HG03457 (cell line): Measurements from ENCODE around the gene APOA5.
"Not testable (repeated sequence)": the region's sequence is repeated elsewhere in the genome, so short reads cannot be mapped to it uniquely, and the experiment has no call there.

Experiments used
- ATAC-seq: cut with Tn5 transposase; IDR thresholded peaks from one replicate; pipeline ENCODE4 v1.9.1; 2021; ENCODE audit warnings: moderate number of reproducible peaks; ENCODE audit not compliant: unreplicated experiment

APOA5 gene

DNA sequence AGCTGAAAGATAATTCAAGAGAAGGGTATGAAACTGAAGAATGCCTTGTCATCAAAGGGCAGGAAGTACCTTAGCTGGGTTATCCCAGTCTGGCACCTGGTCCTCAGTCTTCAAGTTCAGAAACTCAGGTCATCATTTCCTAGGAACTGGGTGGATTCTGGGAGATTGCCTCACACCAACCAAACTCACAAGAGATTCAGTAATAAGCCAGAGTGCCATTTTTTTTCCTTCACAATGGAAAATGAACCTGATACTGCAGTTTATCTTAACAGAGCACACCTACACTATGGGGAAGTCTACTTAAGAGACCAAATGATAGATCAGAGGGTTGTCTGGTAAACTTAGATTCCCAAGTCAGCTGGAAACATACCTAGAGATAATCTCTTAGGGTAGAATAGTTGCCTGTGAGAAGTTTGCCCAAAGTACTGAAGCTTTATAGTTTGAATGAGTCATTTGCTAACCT is 15.1 kb downstream of the APOA5 start:
- ATAC-seq = no peak

GRCh38 chr11:116775975-116776374 is 15.7 kb downstream of the APOA5 start:
- no peak for ATAC-seq

GRCh38 chr11:116774661-116775060 is 17.0 kb downstream of the APOA5 start:
- ATAC-seq = no peak

- ATAC-seq = peak; percentile 20
Observed at GRCh38 chr11:116773203-116774097, 18.2 kb downstream of the APOA5 start.

DNA sequence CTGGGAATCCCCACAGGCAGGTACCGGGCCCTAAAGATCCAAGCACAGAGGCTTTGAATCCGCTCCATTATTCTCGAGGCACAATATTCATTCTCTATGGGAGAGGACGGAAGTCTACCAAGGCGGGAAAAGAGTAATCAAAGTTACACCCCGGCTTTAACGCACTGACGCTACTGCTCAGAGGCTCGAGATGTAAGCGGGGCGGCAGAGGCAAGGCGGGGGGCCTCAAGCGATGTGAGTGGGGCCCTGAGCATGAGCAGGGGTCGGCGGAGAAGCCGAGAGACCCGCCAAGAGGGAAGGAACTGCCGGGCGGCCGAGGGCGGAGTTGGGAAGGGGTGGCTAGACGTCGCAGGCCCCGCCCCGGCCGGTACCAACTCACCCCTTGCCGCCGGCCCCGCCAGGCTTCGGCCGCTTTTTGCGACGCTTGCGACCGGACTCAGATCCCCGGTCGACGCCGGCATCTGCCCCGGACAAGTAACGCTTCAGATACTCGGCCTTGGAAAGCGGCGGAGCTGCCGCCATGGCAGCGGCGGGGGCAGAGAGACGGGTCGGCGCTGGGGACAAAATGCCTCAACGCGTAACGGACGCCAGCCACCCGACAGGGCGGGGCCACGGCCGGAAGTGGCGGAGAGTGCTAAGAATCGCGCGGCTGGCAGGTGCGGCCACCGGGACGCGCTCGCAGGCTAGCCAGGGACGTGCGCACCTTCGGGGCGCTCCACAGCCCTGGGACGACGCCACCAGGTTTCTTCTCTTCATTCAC is 19.1 kb downstream of the APOA5 start, which contains the start of gene BUD13:
TSS of gene BUD13 (minus strand) at position 545 of the 760 bp plus-strand sequence. CDS start at position 522, 23 bp downstream.
- ATAC-seq = peak; percentile 72

- no peak for ATAC-seq
Observed at GRCh38 chr11:116771935-116772334, 19.7 kb downstream of the APOA5 start.

- ATAC-seq = no peak
Observed at GRCh38 chr11:116762132-116762531, 29.5 kb downstream of the APOA5 start.

GRCh38 chr11:116756044-116756443 is 35.6 kb downstream of the APOA5 start:
- ATAC-seq = not testable (repeated sequence)

DNA sequence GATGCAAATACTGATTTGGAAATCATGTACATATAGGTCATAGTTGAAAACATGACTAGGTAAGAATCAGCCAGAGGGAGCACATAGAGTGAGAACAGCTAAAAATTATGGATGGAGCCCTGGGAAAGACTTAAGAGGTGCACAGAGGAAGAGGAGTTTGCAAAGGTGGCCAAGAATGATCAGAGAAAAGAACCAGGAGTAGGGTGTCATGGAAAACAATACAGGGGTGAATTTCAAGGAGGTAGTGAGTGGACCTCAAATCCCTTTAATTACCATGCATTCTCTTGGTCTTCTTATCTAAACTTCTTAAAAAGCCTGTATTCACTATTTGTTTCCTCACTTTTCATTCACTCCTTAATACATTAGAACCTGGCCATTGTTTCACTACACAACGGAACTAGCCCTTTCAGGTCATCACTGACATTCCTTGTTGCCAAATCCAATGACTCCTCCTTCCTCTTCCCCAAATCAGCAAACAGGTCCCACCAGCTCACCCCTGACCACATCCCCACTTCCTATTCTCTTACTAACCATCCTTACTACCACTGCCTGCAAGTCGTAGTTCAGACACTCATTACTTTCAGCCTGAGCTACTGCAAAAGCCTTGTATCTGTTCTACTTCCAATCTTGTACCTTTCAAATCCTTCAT is 41.5 kb downstream of the APOA5 start:
- ATAC-seq = no peak

GRCh38 chr11:116742104-116742503 is 49.6 kb downstream of the APOA5 start:
- ATAC-seq = no peak

GRCh38 chr11:116740741-116741140 is 50.9 kb downstream of the APOA5 start:
- no peak for ATAC-seq
